ENCODE measurements around the gene LOC128125822.
A peak's percentile ranks its signal among the peaks of the same experiment; 100 is the strongest.
"Not testable (repeated sequence)": the region's sequence is repeated elsewhere in the genome, so short reads cannot be mapped to it uniquely, and the experiment has no call there.

The LOC128125822 gene

GRCh38 chr6:63584566-63584965 is 12.3 kb downstream of the LOC128125822 start:
- Histone ChIP-seq H3K9ac (ENCODE audit: low read depth, low read length) (no peak overlapping the region), H3K27ac (ENCODE audit: low read length) (no peak overlapping the region), H3K27me3 (ENCODE audit: insufficient read depth, low read length, poor library complexity) (no peaks in the 10 kb centered on the region), H3K4me2 (ENCODE audit: insufficient read depth, low read length) (no peak overlapping the region), H3K4me1 (ENCODE audit: insufficient read depth, low read length) (no peaks in the 10 kb centered on the region), H3K4me3 (ENCODE audit: low read depth in 1 of 2, low read length in 2 of 2) (no peak overlapping the region), H3K9me3 (ENCODE audit: insufficient read depth, low read length, severe bottlenecking) (no peaks in the 10 kb centered on the region), H4K20me1 (ENCODE audit: insufficient read depth, low read length) (peaks cover 8% of the 10 kb centered on the region; the same call in 1 of the 2 replicates), H3K79me2 (ENCODE audit: insufficient read depth, low read length) (peaks cover 4% of the 10 kb centered on the region; the same call in 1 of the 2 replicates), H2AFZ (ENCODE audit: low read depth, low read length) (no peak overlapping the region), H3K36me3 (ENCODE audit: insufficient read depth, low read length) (peaks cover 44% of the 10 kb centered on the region)
- DNase-seq (no peak), ATAC-seq (ENCODE audit: insufficient read depth, low read depth) (0 out of 3 replicates have a peak, but pooled peaks have one; percentile 15)
- TF ChIP-seq CTCF (IDR thresholded peaks at IDR 0.05; ENCODE audit: borderline replicate concordance, extremely low read depth, low read length, poor library complexity, severe bottlenecking) (no peak), EZH2 (IDR thresholded peaks at IDR 0.05; ENCODE audit: borderline replicate concordance, low read depth, low read length, severe bottlenecking) (no peak)

GRCh38 chr6:63585652-63586051 is 13.4 kb downstream of the LOC128125822 start:
- ATAC-seq (ENCODE audit: insufficient read depth, low read depth); H3K27me3 ChIP-seq (ENCODE audit: insufficient read depth, low read length, poor library complexity); H3K9ac ChIP-seq (ENCODE audit: low read depth, low read length); H3K4me1 ChIP-seq (ENCODE audit: insufficient read depth, low read length); H3K27ac ChIP-seq (ENCODE audit: low read length); H4K20me1 ChIP-seq (ENCODE audit: insufficient read depth, low read length); H2AFZ ChIP-seq (ENCODE audit: low read depth, low read length); DNase-seq; H3K4me3 ChIP-seq (ENCODE audit: low read depth in 1 of 2, low read length in 2 of 2); H3K9me3 ChIP-seq (ENCODE audit: insufficient read depth, low read length, severe bottlenecking); H3K4me2 ChIP-seq (ENCODE audit: insufficient read depth, low read length); H3K79me2 ChIP-seq (ENCODE audit: insufficient read depth, low read length): not testable (repeated sequence)
- H3K36me3 ChIP-seq (ENCODE audit: insufficient read depth, low read length) = peaks cover 34% of the 10 kb centered on the region; the same call in 1 of the 2 replicates

- TF ChIP-seq EZH2 (IDR thresholded peaks at IDR 0.05; ENCODE audit: borderline replicate concordance, low read depth, low read length, severe bottlenecking) = no peak
- no peak for TF ChIP-seq CTCF (IDR thresholded peaks at IDR 0.05; ENCODE audit: borderline replicate concordance, extremely low read depth, low read length, poor library complexity, severe bottlenecking)
- no peak overlapping the region for H3K4me3 ChIP-seq (ENCODE audit: low read depth in 1 of 2, low read length in 2 of 2)
- no peaks in the 10 kb centered on the region for H3K27me3 ChIP-seq (ENCODE audit: insufficient read depth, low read length, poor library complexity)
- no peaks in the 10 kb centered on the region for H3K79me2 ChIP-seq (ENCODE audit: insufficient read depth, low read length)
- no peak overlapping the region for H3K4me2 ChIP-seq (ENCODE audit: insufficient read depth, low read length)
- DNase-seq (no peak), ATAC-seq (ENCODE audit: insufficient read depth, low read depth) (no peak)
- no peak overlapping the region for H3K9ac ChIP-seq (ENCODE audit: low read depth, low read length)
- no peak overlapping the region for H3K27ac ChIP-seq (ENCODE audit: low read length)
- no peaks in the 10 kb centered on the region for H3K9me3 ChIP-seq (ENCODE audit: insufficient read depth, low read length, severe bottlenecking)
- H2AFZ ChIP-seq (ENCODE audit: low read depth, low read length) = no peak overlapping the region
- H4K20me1 ChIP-seq (ENCODE audit: insufficient read depth, low read length) = no peaks in the 10 kb centered on the region
- no peaks in the 10 kb centered on the region for H3K4me1 ChIP-seq (ENCODE audit: insufficient read depth, low read length)
- H3K36me3 ChIP-seq (ENCODE audit: insufficient read depth, low read length) = no peaks in the 10 kb centered on the region
Measured at GRCh38 chr6:63589952-63590411, 17.7 kb downstream of the LOC128125822 start.

- no peaks in the 10 kb centered on the region for H3K79me2 ChIP-seq (ENCODE audit: insufficient read depth, low read length)
- no peak overlapping the region for H3K27ac ChIP-seq (ENCODE audit: low read length)
- H3K27me3 ChIP-seq (ENCODE audit: insufficient read depth, low read length, poor library complexity) = no peaks in the 10 kb centered on the region
- H4K20me1 ChIP-seq (ENCODE audit: insufficient read depth, low read length) = no peaks in the 10 kb centered on the region
- no peaks in the 10 kb centered on the region for H3K36me3 ChIP-seq (ENCODE audit: insufficient read depth, low read length)
- H3K4me3 ChIP-seq (ENCODE audit: low read depth in 1 of 2, low read length in 2 of 2) = no peak overlapping the region
- H3K9me3 ChIP-seq (ENCODE audit: insufficient read depth, low read length, severe bottlenecking) = no peaks in the 10 kb centered on the region
- H2AFZ ChIP-seq (ENCODE audit: low read depth, low read length) = no peak overlapping the region
- DNase-seq = no peak
- no peak overlapping the region for H3K4me2 ChIP-seq (ENCODE audit: insufficient read depth, low read length)
- H3K4me1 ChIP-seq (ENCODE audit: insufficient read depth, low read length) = no peaks in the 10 kb centered on the region
- ATAC-seq (ENCODE audit: insufficient read depth, low read depth) = no peak
- H3K9ac ChIP-seq (ENCODE audit: low read depth, low read length) = no peak overlapping the region
- no peak for TF ChIP-seq EZH2 (IDR thresholded peaks at IDR 0.05; ENCODE audit: borderline replicate concordance, low read depth, low read length, severe bottlenecking)
- no peak for TF ChIP-seq CTCF (IDR thresholded peaks at IDR 0.05; ENCODE audit: borderline replicate concordance, extremely low read depth, low read length, poor library complexity, severe bottlenecking)
Measured at GRCh38 chr6:63592886-63593285, 20.6 kb downstream of the LOC128125822 start.

All from DND-41 (cell line).